Activated naive CD4-positive, alpha-beta T cell treated with Interleukin-2 at 50 U/mL for 16 hours (primary cell): Measurements from ENCODE around the gene P4HA1.
"Not testable (repeated sequence)": the region's sequence is repeated elsewhere in the genome, so short reads cannot be mapped to it uniquely, and the experiment has no call there.

Source experiments
- DNase-seq: peaks from one replicate; pipeline ENCODE4 v3.0.0-alpha.2; 2020

The P4HA1 gene

GRCh38 chr10:73096449-73097304, at the start of gene P4HA1:
Gene P4HA1 (minus strand): TSS chr10:73096866. CDS start chr10:73074883, 21,983 bp downstream.
- peak; percentile 99 for DNase-seq

- no peak for DNase-seq
Measured at GRCh38 chr10:73141603-73142002, 44.9 kb upstream of the P4HA1 start.

- DNase-seq = no peak
Measured at GRCh38 chr10:73139251-73139650, 42.6 kb upstream of the P4HA1 start.

GRCh38 chr10:73136627-73137026, 40.0 kb upstream of the P4HA1 start:
- DNase-seq = no peak

GRCh38 chr10:73134727-73135126, 38.1 kb upstream of the P4HA1 start:
- no peak for DNase-seq

- DNase-seq = no peak
Measured at GRCh38 chr10:73131913-73132686, 35.4 kb upstream of the P4HA1 start.

- no peak for DNase-seq
Measured at GRCh38 chr10:73131301-73131700, 34.6 kb upstream of the P4HA1 start.

- no peak for DNase-seq
Measured at GRCh38 chr10:73126343-73126742, 29.7 kb upstream of the P4HA1 start.

- no peak for DNase-seq
Measured at GRCh38 chr10:73119952-73120351, 23.3 kb upstream of the P4HA1 start.

GRCh38 chr10:73119457-73119856, 22.8 kb upstream of the P4HA1 start:
- DNase-seq = no peak

GRCh38 chr10:73117976-73118743, 21.5 kb upstream of the P4HA1 start:
- DNase-seq = no peak

- DNase-seq = no peak
Measured at GRCh38 chr10:73116017-73116416, 19.4 kb upstream of the P4HA1 start.

GRCh38 chr10:73113551-73113950, 16.9 kb upstream of the P4HA1 start:
- DNase-seq = no peak

GRCh38 chr10:73112032-73112431, 15.4 kb upstream of the P4HA1 start:
- DNase-seq = not testable (repeated sequence)

GRCh38 chr10:73110345-73110849, 13.7 kb upstream of the P4HA1 start, which contains the start of gene NUDT13:
Gene NUDT13 (plus strand): TSS chr10:73110455. CDS start chr10:73114366, 3,911 bp downstream.
- DNase-seq = peak; percentile 43

- not testable (repeated sequence) for DNase-seq
Measured at GRCh38 chr10:73109248-73109652, 12.6 kb upstream of the P4HA1 start.

GRCh38 chr10:73106301-73106700, 9.6 kb upstream of the P4HA1 start:
- DNase-seq = no peak

- no peak for DNase-seq
Measured at GRCh38 chr10:73099141-73099540, 2.5 kb upstream of the P4HA1 start.

- no peak for DNase-seq
Measured at GRCh38 chr10:73097305-73097670, 622 bp upstream of the P4HA1 start.

GRCh38 chr10:73096041-73096448, 621 bp downstream of the P4HA1 start:
- DNase-seq = peak; percentile 74

GRCh38 chr10:73095481-73096021, 1.1 kb downstream of the P4HA1 start:
- peak; percentile 32 for DNase-seq

- DNase-seq = no peak
Measured at GRCh38 chr10:73094986-73095480, 1.6 kb downstream of the P4HA1 start.
